Tibial nerve (tissue), 3 donors: ENCODE data around the gene ARHGEF26.

ENCODE experiments used
- EP300 ChIP-seq, 2 donors: sonication (generic); formaldehyde crosslinking; IDR thresholded peaks; one replicate each; pipeline ENCODE4 v1.6.1; 2017; ENCODE audit warnings: antibody characterized with exemption in 2 of 2, mild to moderate bottlenecking in 1 of 2
- POLR2A ChIP-seq, 2 donors: fragments of 450-650 bp; IDR thresholded peaks; one replicate each; pipeline ENCODE4 v1.6.1; 2017; ENCODE audit warnings: antibody characterized with exemption in 2 of 2, mild to moderate bottlenecking in 2 of 2, moderate library complexity in 2 of 2

DNA sequence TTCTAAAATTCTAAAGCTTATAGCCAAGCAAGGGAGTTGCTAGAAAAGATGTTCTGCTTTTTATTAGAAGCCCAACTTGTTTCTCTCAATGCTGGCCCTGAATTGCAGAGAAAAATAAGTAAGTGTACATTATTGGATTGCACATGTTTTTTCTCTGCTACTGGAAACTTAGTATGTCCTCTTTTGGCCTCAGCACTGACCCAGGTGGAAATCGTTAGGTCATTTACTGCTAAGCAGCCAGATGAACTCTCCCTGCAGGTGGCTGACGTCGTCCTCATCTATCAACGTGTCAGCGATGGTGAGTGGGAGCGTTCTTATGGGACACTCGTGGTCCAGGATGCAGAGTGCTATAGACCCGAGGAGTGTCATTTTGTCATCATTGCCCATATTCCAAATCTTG, 133.3 kb downstream of the ARHGEF26 start:
- TF ChIP-seq EP300 (IDR thresholded peaks at IDR 0.05) = no peak
- TF ChIP-seq POLR2A (IDR thresholded peaks at IDR 0.05) = no peak
